ENCODE results near the gene UBE2J2.
A peak's percentile ranks its signal among the peaks of the same experiment; 100 is the strongest.

The UBE2J2 gene

DNA sequence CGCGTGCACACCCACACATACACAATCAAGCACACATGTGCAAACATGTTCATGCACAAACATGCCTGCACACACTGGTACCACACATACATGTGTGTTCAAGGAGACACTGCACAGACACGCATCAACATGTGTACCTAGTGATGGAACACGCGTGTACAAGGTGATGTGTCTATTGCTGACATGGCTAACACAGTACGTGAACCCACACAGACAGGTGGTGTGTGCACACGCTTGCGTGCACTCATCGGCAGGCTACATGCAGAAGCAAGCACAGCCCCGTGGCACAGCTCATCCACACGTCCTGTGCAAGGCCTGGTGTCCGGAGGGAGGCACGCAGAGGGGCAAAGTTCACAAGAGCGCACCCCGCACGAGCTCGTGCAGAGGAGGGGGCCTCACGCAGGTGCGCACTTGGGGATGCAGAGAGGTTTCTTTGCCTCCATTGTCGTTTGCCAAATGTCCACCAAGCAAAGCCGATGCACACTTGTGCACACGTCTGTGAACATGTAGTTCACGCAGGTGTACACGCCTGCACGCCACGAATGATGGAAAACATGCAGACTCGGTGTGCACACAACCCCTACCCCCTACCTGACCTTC lies 33.1 kb upstream of the UBE2J2 start (continued):
- no peak for TF ChIP-seq CSDC2 (CRISPR knock-in tag; IDR thresholded peaks at IDR 0.05)
- no peak for TF ChIP-seq ZC3H10 (CRISPR knock-in tag; IDR thresholded peaks at IDR 0.05)
- no peak for TF ChIP-seq POU6F1 (CRISPR knock-in tag; IDR thresholded peaks at IDR 0.05; ENCODE audit: borderline replicate concordance, low read depth)
- no peak for TF ChIP-seq PPARA (CRISPR knock-in tag; IDR thresholded peaks at IDR 0.05; ENCODE audit: borderline replicate concordance)
- TF ChIP-seq TCF4 (CRISPR knock-in tag; IDR thresholded peaks at IDR 0.05; ENCODE audit: borderline replicate concordance) = no peak

DNA sequence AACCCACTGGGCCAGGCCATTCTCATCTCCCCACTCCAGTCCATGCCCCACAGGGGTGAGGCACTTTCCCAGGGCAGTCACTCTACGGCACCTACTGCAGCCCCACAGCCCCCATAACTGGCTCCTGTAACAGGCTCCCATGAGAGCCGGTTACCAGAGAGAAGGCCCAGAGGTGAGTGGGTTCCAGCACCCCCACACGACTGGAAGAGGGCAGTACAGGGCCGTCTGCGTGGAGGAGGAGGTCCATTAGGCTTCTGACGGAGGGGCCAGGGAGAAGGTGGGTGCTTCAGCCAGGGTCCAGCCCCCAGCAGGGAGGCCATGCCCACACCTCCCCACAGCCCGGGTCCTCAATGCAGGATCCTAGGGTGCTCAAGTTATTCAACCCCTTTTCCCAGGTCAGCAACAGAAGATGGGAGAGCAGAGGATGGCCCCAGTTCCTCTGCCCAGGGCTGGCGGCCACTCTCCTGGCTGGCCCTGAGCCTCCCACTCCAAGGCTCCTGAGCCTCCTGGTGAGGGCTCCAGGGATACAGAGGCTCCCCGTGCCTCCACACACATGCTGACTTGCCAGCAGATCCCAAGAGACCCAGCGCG lies 32.5 kb upstream of the UBE2J2 start:
- TF ChIP-seq BACH2 (CRISPR knock-in tag; IDR thresholded peaks at IDR 0.05; ENCODE audit: borderline replicate concordance) (no peak), ZFP3 (CRISPR knock-in tag; IDR thresholded peaks at IDR 0.05) (no peak), ZNF70 (CRISPR knock-in tag; IDR thresholded peaks at IDR 0.05) (no peak), POU6F1 (CRISPR knock-in tag; IDR thresholded peaks at IDR 0.05; ENCODE audit: borderline replicate concordance, low read depth) (no peak), CSRNP3 (CRISPR knock-in tag; IDR thresholded peaks at IDR 0.05) (no peak), TOX (CRISPR knock-in tag; IDR thresholded peaks at IDR 0.05; ENCODE audit: borderline replicate concordance) (no peak), TCF4 (CRISPR knock-in tag; IDR thresholded peaks at IDR 0.05; ENCODE audit: borderline replicate concordance) (no peak), ARNTL (CRISPR knock-in tag; IDR thresholded peaks at IDR 0.05; ENCODE audit: borderline replicate concordance, low read depth) (no peak)
- ATAC-seq = peak; percentile 1; the same call in 2 of the 3 replicates

GRCh38 chr1:1305300-1306069 lies 31.8 kb upstream of the UBE2J2 start:
- peak; percentile 28 for ATAC-seq
- TF ChIP-seq, protein P1, sequence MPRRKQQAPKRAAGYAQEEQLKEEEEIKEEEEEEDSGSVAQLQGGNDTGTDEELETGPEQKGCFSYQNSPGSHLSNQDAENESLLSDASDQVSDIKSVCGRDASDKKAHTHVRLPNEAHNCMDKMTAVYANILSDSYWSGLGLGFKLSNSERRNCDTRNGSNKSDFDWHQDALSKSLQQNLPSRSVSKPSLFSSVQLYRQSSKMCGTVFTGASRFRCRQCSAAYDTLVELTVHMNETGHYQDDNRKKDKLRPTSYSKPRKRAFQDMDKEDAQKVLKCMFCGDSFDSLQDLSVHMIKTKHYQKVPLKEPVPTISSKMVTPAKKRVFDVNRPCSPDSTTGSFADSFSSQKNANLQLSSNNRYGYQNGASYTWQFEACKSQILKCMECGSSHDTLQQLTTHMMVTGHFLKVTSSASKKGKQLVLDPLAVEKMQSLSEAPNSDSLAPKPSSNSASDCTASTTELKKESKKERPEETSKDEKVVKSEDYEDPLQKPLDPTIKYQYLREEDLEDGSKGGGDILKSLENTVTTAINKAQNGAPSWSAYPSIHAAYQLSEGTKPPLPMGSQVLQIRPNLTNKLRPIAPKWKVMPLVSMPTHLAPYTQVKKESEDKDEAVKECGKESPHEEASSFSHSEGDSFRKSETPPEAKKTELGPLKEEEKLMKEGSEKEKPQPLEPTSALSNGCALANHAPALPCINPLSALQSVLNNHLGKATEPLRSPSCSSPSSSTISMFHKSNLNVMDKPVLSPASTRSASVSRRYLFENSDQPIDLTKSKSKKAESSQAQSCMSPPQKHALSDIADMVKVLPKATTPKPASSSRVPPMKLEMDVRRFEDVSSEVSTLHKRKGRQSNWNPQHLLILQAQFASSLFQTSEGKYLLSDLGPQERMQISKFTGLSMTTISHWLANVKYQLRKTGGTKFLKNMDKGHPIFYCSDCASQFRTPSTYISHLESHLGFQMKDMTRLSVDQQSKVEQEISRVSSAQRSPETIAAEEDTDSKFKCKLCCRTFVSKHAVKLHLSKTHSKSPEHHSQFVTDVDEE (CRISPR knock-in tag; IDR thresholded peaks at IDR 0.05) = no peak
- no peak for TF ChIP-seq POU6F1 (CRISPR knock-in tag; IDR thresholded peaks at IDR 0.05; ENCODE audit: borderline replicate concordance, low read depth)
- no peak for TF ChIP-seq ZNF565 (CRISPR knock-in tag; conservative IDR thresholded peaks at IDR 0.05; ENCODE audit: low read depth)
- TF ChIP-seq ESRRG (CRISPR knock-in tag; IDR thresholded peaks at IDR 0.05) = no peak
- TF ChIP-seq ARNTL (CRISPR knock-in tag; IDR thresholded peaks at IDR 0.05; ENCODE audit: borderline replicate concordance, low read depth) = no peak
- TF ChIP-seq TCF4 (CRISPR knock-in tag; IDR thresholded peaks at IDR 0.05; ENCODE audit: borderline replicate concordance) = no peak
- no peak; the same call in 1 of the 2 replicates for TF ChIP-seq PATZ1 (CRISPR knock-in tag; IDR thresholded peaks at IDR 0.05; ENCODE audit: borderline replicate concordance)
- no peak for TF ChIP-seq RARB (CRISPR knock-in tag; IDR thresholded peaks at IDR 0.05)
- TF ChIP-seq ZFP30 (CRISPR knock-in tag; IDR thresholded peaks at IDR 0.05) = no peak
- TF ChIP-seq ZC3H10 (CRISPR knock-in tag; IDR thresholded peaks at IDR 0.05) = no peak
- TF ChIP-seq GLIS3 (CRISPR knock-in tag; IDR thresholded peaks at IDR 0.05) = no peak
- no peak for TF ChIP-seq ZFP3 (CRISPR knock-in tag; IDR thresholded peaks at IDR 0.05)
- no peak for TF ChIP-seq ZNF8 (CRISPR knock-in tag; IDR thresholded peaks at IDR 0.05)
- no peak for TF ChIP-seq TOX (CRISPR knock-in tag; IDR thresholded peaks at IDR 0.05; ENCODE audit: borderline replicate concordance)
- no peak for TF ChIP-seq PPARA (CRISPR knock-in tag; IDR thresholded peaks at IDR 0.05; ENCODE audit: borderline replicate concordance)

Measured in SK-N-SH treated with all-trans-retinoic acid at 6 μM for 48 hours (cell line).